ENCODE measurements around the gene PROSER2.
A peak's percentile ranks its signal among the peaks of the same experiment; 100 is the strongest.

GRCh38 chr10:11881030-11881476, 57.9 kb downstream of the PROSER2 start:
- TF ChIP-seq, protein P1, sequence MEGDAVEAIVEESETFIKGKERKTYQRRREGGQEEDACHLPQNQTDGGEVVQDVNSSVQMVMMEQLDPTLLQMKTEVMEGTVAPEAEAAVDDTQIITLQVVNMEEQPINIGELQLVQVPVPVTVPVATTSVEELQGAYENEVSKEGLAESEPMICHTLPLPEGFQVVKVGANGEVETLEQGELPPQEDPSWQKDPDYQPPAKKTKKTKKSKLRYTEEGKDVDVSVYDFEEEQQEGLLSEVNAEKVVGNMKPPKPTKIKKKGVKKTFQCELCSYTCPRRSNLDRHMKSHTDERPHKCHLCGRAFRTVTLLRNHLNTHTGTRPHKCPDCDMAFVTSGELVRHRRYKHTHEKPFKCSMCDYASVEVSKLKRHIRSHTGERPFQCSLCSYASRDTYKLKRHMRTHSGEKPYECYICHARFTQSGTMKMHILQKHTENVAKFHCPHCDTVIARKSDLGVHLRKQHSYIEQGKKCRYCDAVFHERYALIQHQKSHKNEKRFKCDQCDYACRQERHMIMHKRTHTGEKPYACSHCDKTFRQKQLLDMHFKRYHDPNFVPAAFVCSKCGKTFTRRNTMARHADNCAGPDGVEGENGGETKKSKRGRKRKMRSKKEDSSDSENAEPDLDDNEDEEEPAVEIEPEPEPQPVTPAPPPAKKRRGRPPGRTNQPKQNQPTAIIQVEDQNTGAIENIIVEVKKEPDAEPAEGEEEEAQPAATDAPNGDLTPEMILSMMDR (optimal IDR thresholded peaks at IDR 0.05 in 1 of 3, IDR thresholded peaks at IDR 0.05 in 1 of 3, conservative IDR thresholded peaks at IDR 0.05 in 1 of 3; ENCODE audit: extremely low read depth in 1 of 3, insufficient read depth in 2 of 3, low read length in 3 of 3): peak in 1 of 3 experiments; percentile 17
- TF ChIP-seq EZH2 (IDR thresholded peaks at IDR 0.05; ENCODE audit: low read length): no peak
